NT2/D1 (cell line): ENCODE results near the gene HOXB2.
A peak's percentile ranks its signal among the peaks of the same experiment; 100 is the strongest.

Experiments used
- DNase-seq: peaks from one replicate; pipeline ENCODE4 v3.0.0-alpha.2; 2011; ENCODE audit warnings: low read depth, low spot score
- H3K27me3 ChIP-seq: 2 replicates; pipeline ENCODE4 v1.6.0; 2011; ENCODE audit warnings: mild to moderate bottlenecking; ENCODE audit not compliant: insufficient read length, insufficient read depth
- H3K36me3 ChIP-seq: 2 replicates; pipeline ENCODE4 v1.6.1; 2011; ENCODE audit warnings: mild to moderate bottlenecking, low read length, mixed read lengths; ENCODE audit not compliant: insufficient read depth, insufficient read length
- H3K4me1 ChIP-seq: 2 replicates; pipeline ENCODE4 v1.5.1; 2011; ENCODE audit not compliant: insufficient read depth, insufficient read length
- H3K4me3 ChIP-seq: 2 replicates; pipeline ENCODE4 v1.5.1; 2011; ENCODE audit warnings: low read depth; ENCODE audit not compliant: insufficient read length
- H3K9ac ChIP-seq: 2 replicates; pipeline ENCODE4 v1.6.0; 2011; ENCODE audit warnings: low read depth; ENCODE audit not compliant: insufficient read length
- H3K9me3 ChIP-seq: 2 replicates; pipeline ENCODE4 v1.5.1; 2011; ENCODE audit warnings: mild to moderate bottlenecking, low read length; ENCODE audit not compliant: insufficient read depth
- SUZ12 ChIP-seq: IDR thresholded peaks from 2 replicates; pipeline ENCODE4 v1.6.1; 2011; ENCODE audit not compliant: insufficient read length, insufficient read depth; ENCODE audit errors: extremely low read depth
- YY1 ChIP-seq: IDR thresholded peaks from 2 replicates; pipeline ENCODE4 v1.6.1; 2011; ENCODE audit not compliant: insufficient read length, insufficient read depth
- ZNF274 ChIP-seq: IDR thresholded peaks from 2 replicates; pipeline ENCODE4 v1.6.1; 2011; ENCODE audit warnings: mild to moderate bottlenecking, low read depth, low read length

Gene HOXB2

DNA sequence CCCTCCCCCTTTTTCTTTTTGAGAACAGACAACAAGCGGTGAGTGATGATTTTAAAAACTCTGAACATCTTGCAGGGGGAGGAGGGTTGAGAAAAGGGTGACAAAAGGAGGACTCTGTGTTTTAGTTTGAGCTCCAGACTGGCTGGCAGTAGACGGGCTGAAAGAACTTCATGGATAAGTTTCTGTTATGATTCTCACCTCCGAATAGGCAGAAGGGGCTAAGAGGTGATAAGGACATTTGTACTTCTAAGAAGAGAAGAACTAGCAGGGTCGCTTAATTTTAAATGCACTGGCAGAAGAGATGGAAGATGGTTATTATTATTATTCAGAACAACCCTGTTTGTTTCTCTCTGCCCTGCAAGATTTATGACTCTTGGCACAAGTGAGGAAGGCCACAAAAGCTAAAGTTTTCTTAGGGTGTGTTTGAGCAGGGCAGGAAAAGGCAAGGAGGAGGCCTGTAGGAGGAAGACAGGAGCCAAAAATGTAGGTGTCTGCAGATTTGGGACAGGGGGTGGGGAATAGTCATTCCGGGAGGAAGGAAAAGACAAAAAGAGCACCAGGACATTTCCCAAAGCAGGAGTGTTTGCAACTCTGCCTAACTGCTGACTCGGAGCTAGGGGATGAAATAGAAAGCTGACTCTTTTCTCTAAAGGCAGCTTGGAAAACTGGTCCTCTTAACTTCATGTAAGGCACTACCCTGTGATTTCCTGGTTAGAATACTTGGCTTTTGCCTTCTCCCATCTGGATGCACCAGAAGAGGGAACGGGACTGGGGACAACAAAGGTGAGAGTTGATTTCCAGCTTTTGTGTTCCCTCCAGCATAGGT lies 11.9 kb upstream of the HOXB2 start:
- no peaks in the 10 kb centered on the region for H3K9me3 ChIP-seq
- H3K36me3 ChIP-seq: no peaks in the 10 kb centered on the region
- peaks cover 98% of the 10 kb centered on the region for H3K27me3 ChIP-seq
- DNase-seq: no peak
- no peak overlapping the region for H3K4me3 ChIP-seq
- peaks cover 7% of the 10 kb centered on the region for H3K4me1 ChIP-seq
- TF ChIP-seq ZNF274 (no peak), SUZ12 (no peak), YY1 (no peak)
- H3K9ac ChIP-seq: no peak overlapping the region

DNA sequence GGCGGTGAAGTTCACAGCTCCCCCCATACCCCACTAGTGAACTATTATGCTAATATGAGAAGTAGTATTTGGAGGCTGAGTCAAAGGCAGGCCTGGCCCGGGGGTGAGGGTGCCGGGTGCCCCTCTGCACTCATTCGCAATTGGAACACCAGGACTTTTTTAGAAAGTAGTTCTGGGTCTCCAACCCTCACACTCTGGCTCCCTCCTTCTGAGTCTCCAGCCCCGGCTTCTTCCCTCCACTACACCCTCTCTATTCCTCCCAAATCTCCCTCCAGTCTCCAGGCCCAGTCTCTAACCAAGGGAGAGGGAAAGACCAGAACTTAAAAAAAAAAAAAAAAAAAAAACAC lies 11.3 kb upstream of the HOXB2 start:
- peaks cover 98% of the 10 kb centered on the region for H3K27me3 ChIP-seq

DNA sequence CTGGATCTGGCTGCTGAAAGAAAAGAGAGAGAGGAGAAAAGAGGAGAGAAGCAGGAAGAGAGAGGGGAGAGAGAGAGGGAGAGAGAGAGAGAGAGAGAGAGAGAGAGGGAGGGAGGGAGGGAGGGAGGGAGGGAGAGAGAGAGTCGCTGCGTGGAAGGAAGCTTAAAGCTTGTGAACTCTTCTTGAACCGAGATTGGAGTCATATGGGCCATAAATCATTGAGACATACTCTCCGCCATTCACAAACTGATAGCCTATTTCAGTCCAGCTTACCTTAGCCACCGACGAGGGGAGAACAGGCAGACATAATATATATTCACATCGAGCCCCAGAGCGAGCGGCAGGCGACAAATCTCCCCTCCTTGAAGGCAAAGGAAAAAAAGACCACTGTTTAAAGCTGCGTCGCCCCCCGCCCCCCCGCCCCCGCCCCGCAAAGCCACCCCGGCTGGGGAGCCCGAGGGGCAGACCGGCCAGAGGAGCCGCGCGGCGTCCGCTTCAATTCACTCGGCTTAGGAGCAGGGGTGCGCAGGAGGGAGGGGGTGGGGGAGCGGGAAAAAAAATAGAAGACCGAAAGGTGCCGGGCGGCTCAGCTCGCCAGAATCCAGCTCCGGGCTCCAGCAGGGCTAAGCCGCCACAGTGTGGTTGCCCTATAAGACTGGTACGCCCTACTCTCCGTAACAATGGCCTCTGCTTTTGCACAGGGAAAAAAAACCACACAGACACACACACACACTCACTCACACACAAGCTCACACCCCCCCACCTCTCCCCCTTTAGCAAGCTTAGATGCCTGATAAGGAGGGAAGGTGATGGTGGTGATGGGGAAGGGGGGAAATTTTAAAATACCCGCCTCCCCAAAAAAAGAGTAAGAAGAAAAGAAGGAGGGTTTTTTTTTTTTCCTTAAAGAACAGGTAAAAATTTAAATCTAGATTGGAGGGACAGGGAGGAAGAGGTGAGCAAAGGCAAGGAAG lies 10.6 kb upstream of the HOXB2 start:
- H3K9ac ChIP-seq: no peak overlapping the region
- H3K36me3 ChIP-seq: no peaks in the 10 kb centered on the region
- H3K27me3 ChIP-seq: peaks cover 98% of the 10 kb centered on the region
- peaks cover 10% of the 10 kb centered on the region for H3K4me1 ChIP-seq
- no peaks in the 10 kb centered on the region for H3K9me3 ChIP-seq
- no peak for DNase-seq
- TF ChIP-seq SUZ12: peak; percentile 56
- no peak for TF ChIP-seq ZNF274
- H3K4me3 ChIP-seq: peak overlapping the region; percentile 1

More for the DNA sequence above, 11.3 kb upstream of the HOXB2 start:
- no peak for DNase-seq
- no peaks in the 10 kb centered on the region for H3K36me3 ChIP-seq
- H3K4me1 ChIP-seq: peaks cover 7% of the 10 kb centered on the region
- no peak overlapping the region for H3K4me3 ChIP-seq
- no peak for TF ChIP-seq ZNF274
- no peak for TF ChIP-seq YY1
- no peak for TF ChIP-seq SUZ12
- H3K9ac ChIP-seq: no peak overlapping the region
- H3K9me3 ChIP-seq: no peaks in the 10 kb centered on the region

- Histone ChIP-seq H3K27me3 (peaks cover 98% of the 10 kb centered on the region), H3K9ac (peak overlapping the region; percentile 50), H3K4me1 (peaks cover 9% of the 10 kb centered on the region), H3K9me3 (no peaks in the 10 kb centered on the region), H3K36me3 (no peaks in the 10 kb centered on the region), H3K4me3 (peak overlapping the region; percentile 34)
- TF ChIP-seq ZNF274 (no peak), SUZ12 (peak; percentile 73), YY1 (no peak)
- no peak for DNase-seq
Measured at GRCh38 chr17:48554412-48555257, 9.7 kb upstream of the HOXB2 start.

- no peak for TF ChIP-seq ZNF274
- TF ChIP-seq YY1: no peak
- no peak for TF ChIP-seq SUZ12
- no peak overlapping the region for H3K9ac ChIP-seq
- DNase-seq: no peak
- peaks cover 8% of the 10 kb centered on the region for H3K4me1 ChIP-seq
- no peaks in the 10 kb centered on the region for H3K9me3 ChIP-seq
- H3K36me3 ChIP-seq: no peaks in the 10 kb centered on the region
- H3K27me3 ChIP-seq: peaks cover 98% of the 10 kb centered on the region
- no peak overlapping the region for H3K4me3 ChIP-seq
Measured at GRCh38 chr17:48553826-48554225, 8.9 kb upstream of the HOXB2 start.

- Histone ChIP-seq H3K27me3 (peaks cover 98% of the 10 kb centered on the region), H3K9ac (no peak overlapping the region), H3K36me3 (no peaks in the 10 kb centered on the region), H3K9me3 (no peaks in the 10 kb centered on the region), H3K4me3 (no peak overlapping the region), H3K4me1 (peaks cover 8% of the 10 kb centered on the region)
- TF ChIP-seq SUZ12 (no peak), ZNF274 (no peak), YY1 (no peak)
- no peak for DNase-seq
Measured at GRCh38 chr17:48553190-48553547, 8.3 kb upstream of the HOXB2 start.
